Inflammatory macrophage (primary cell): Measurements from ENCODE around the gene ADAMTS4.
A peak's percentile ranks its signal among the peaks of the same experiment; 100 is the strongest.

ENCODE experiments used
- DNase-seq, 2 donors: peaks; one replicate each; pipeline ENCODE4 v3.0.0-alpha.2; 2020 to 2022

ADAMTS4 gene

DNA sequence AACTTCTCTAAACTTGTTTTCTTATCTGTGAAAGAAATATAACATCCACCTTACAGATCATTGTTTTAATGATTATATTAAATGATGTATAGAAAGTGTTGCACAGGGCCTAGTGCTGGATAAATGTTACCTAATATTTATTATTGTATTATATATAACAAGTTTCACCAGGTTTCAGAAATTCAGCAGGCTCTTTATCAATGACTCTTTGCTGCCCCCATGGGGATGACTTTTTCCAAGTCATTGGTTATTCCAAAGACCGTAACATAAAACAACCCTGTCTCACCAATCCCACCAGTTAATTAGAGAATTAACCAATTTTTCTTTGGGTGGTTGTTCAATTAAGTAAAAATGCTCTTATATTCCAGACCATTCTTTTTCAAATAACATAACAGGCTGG, 59.1 kb downstream of the ADAMTS4 start:
- DNase-seq: peak; percentile 66 to 77

GRCh38 chr1:161138431-161138830, 60.4 kb downstream of the ADAMTS4 start:
- DNase-seq: peak; percentile 19 to 27

DNA sequence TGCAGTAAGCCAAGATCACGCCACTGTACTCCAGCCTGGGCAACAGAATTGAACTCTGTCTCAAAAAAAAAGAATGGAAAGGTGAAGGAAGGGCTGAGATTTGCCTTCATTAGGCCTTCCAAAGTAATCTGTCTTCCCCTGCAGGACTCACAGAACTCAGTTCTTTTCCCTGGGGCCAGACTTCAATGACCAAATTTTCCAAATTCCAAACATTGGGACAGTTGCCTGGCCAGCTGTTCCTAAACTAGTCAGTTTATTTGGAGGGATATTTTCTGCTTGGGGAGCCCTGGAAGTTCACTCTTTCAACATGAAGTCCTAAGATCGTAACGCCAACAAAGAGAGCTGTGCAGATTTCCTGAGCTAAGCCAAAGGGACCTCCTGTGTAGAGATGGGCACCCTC, 61.0 kb downstream of the ADAMTS4 start:
- DNase-seq: no peak
